K562 (cell line): Measurements from ENCODE around the gene FTSJ3. TPM values are rescaled to one million over a fixed set of nuclear protein-coding genes. Genes with fewer than 3 reads are reported as not detected.

Experiments
- CREB5 ChIP-seq: fragments of 250-450 bp; sonication (Bioruptor Pico); IDR thresholded peaks from 2 replicates; pipeline ENCODE4 v1.5.0; 2020; ENCODE audit warnings: mild to moderate bottlenecking
- ETS1 ChIP-seq: conservative IDR thresholded peaks from 2 replicates; pipeline ENCODE4 v1.6.1; 2011; ENCODE audit warnings: low read depth, mild to moderate bottlenecking, low read length; ENCODE audit not compliant: control insufficient read depth
- HDAC3 ChIP-seq: fragments of 450-650 bp; IDR thresholded peaks from 2 replicates; pipeline ENCODE4 v1.6.1; 2018; ENCODE audit warnings: borderline replicate concordance, mild to moderate bottlenecking, moderate library complexity; ENCODE audit not compliant: partially characterized antibody
- HIVEP1 ChIP-seq: fragments of 250-450 bp; sonication (Bioruptor Pico); IDR thresholded peaks from 2 replicates; pipeline ENCODE4 v1.4.0; 2020; ENCODE audit warnings: mild to moderate bottlenecking
- IRF9 ChIP-seq: fragments of 450-650 bp; IDR thresholded peaks from 2 replicates; pipeline ENCODE4 v1.6.1; 2016; ENCODE audit warnings: missing biosample characterization, missing genetic modification characterization
- MITF ChIP-seq: IDR thresholded peaks from 2 replicates; pipeline ENCODE4 v1.6.1; 2014; ENCODE audit warnings: antibody characterized with exemption
- PREB ChIP-seq: sonication (generic); formaldehyde crosslinking; IDR thresholded peaks from 2 replicates; pipeline ENCODE4 v1.8.1; 2023; ENCODE audit warnings: mild to moderate bottlenecking, missing genetic modification reagents
- PTBP1 ChIP-seq: fragments of 200-400 bp; formaldehyde crosslinking; IDR thresholded peaks from 2 replicates; pipeline ENCODE4 v1.6.1; 2017; ENCODE audit warnings: low read depth, low read length
- RBFOX2 ChIP-seq: fragments of 200-400 bp; formaldehyde crosslinking; IDR thresholded peaks from 2 replicates; pipeline ENCODE4 v1.6.1; 2017; ENCODE audit warnings: low read depth, mild to moderate bottlenecking, low read length, moderate library complexity
- SETDB1 ChIP-seq: IDR thresholded peaks from one replicate; pipeline ENCODE4 v1.6.1; 2012; ENCODE audit warnings: low read length, control low read depth, inconsistent platforms
- SMC3 ChIP-seq: conservative IDR thresholded peaks from 2 replicates; pipeline ENCODE4 v1.6.1; 2011; ENCODE audit warnings: low read depth, low read length, improper control_type of control experiment; ENCODE audit not compliant: insufficient read depth
- SRSF7 ChIP-seq: fragments of 200-400 bp; formaldehyde crosslinking; optimal IDR thresholded peaks from 2 replicates; pipeline ENCODE3; 2017; ENCODE audit warnings: mild to moderate bottlenecking, low read depth, low read length
- TCF15 ChIP-seq: fragments of 250-450 bp; sonication (Bioruptor Pico); IDR thresholded peaks from 2 replicates; pipeline ENCODE4 v1.8.0; 2022; ENCODE audit warnings: moderate library complexity, mild to moderate bottlenecking, inconsistent platforms
- XRCC5 ChIP-seq: fragments of 200-400 bp; formaldehyde crosslinking; IDR thresholded peaks from 2 replicates; pipeline ENCODE4 v1.6.1; 2017; ENCODE audit warnings: low read depth, mild to moderate bottlenecking, low read length
- ZFX ChIP-seq: sonication (generic); formaldehyde crosslinking; IDR thresholded peaks from 2 replicates; pipeline ENCODE4 v1.8.0; 2022; ENCODE audit warnings: mild to moderate bottlenecking, missing genetic modification reagents, moderate library complexity
- ZNF140 ChIP-seq: fragments of 250-450 bp; sonication (Bioruptor Pico); IDR thresholded peaks from 2 replicates; pipeline ENCODE4 v1.8.0; 2021; ENCODE audit warnings: moderate library complexity, mild to moderate bottlenecking, inconsistent platforms
- ZNF184 ChIP-seq: sonication (generic); formaldehyde crosslinking; IDR thresholded peaks from 2 replicates; pipeline ENCODE4 v1.5.0; 2020; ENCODE audit warnings: missing genetic modification reagents
- ZNF695 ChIP-seq: fragments of 450-650 bp; formaldehyde crosslinking; IDR thresholded peaks from 2 replicates; pipeline ENCODE4 v1.4.0; 2020; ENCODE audit warnings: mild to moderate bottlenecking, moderate library complexity
- ZSCAN32 ChIP-seq: fragments of 450-650 bp; formaldehyde crosslinking; IDR thresholded peaks from 2 replicates; pipeline ENCODE4 v1.4.0; 2020; ENCODE audit warnings: mild to moderate bottlenecking, moderate library complexity
- polyA plus RNA-seq, 8 experiments: library from polyadenylated mRNA; depleted of rRNA in 4 of 8; stranded (reverse) in 5 of 8; unstranded in 3 of 8; fragments of >200 nt; fragmentation: Nextera tagmentation in 2 of 8; fragmentation: Illumina TruSeq in 1 of 8; extraction: Ambion mirVana in 2 of 8; extraction: Trizol in 1 of 8; gene quantifications; 2 replicates each; pipeline versions ENCODE4 v1.2.1 to v1.2.3, GENCODE V29; 2011 to 2014; ENCODE audit warnings: inconsistent platforms in 1 of 8, missing spikeins in 1 of 8
- total RNA-seq, 7 experiments: library from RNA; depleted of rRNA in 6 of 7; stranded (reverse); fragments of >200 nt in 6 of 7; fragmentation: Illumina TruSeq in 2 of 7; extraction: Trizol in 2 of 7; gene quantifications; 2 replicates each; pipeline versions ENCODE4 v1.2.1 to v1.2.3, GENCODE V29; 2011 to 2021; ENCODE audit warnings: low replicate concordance in 1 of 7

The FTSJ3 gene
- total and polyA plus RNA-seq, 9 of the 15 experiments (the other 6 are each of a cell fraction or from before 2014, with no cell fraction given): 18.0 to 65.6 (median 52.4) TPM

GRCh38 chr17:63827002-63827800, at the start of gene FTSJ3, which contains the start of gene PSMC5 (continued):
- no peak for TF ChIP-seq HDAC3
- TF ChIP-seq HIVEP1: no peak
- peak; percentile 98 for TF ChIP-seq RBFOX2
- TF ChIP-seq ZFX: no peak
- no peak for TF ChIP-seq IRF9 (tag)
- TF ChIP-seq SRSF7: no peak
- no peak for TF ChIP-seq SETDB1
- peak; percentile 85; the same call in 1 of the 2 replicates for TF ChIP-seq ETS1
- no peak for TF ChIP-seq XRCC5
- no peak for TF ChIP-seq ZNF140 (CRISPR knock-in tag)
- no peak for TF ChIP-seq MITF
- TF ChIP-seq CREB5: 0 out of 2 replicates have a peak, but pooled peaks have one; percentile 30
- TF ChIP-seq TCF15 (CRISPR knock-in tag): 0 out of 2 replicates have a peak, but pooled peaks have one; percentile 26
- TF ChIP-seq ZSCAN32 (CRISPR knock-in tag): no peak
- no peak for TF ChIP-seq SMC3
- TF ChIP-seq ZNF695: no peak
- TF ChIP-seq PTBP1: no peak
- TF ChIP-seq PREB (CRISPR knock-in tag): no peak
- TF ChIP-seq ZNF184: no peak
